ENCODE results near the gene RTP3. TPM values are rescaled to one million over a fixed set of nuclear protein-coding genes. Genes with fewer than 3 reads are reported as not detected.

RTP3 gene
- total and polyA plus RNA-seq, 2 donors (not counting 1 experiment from before 2014, with no cell fraction given), result not detected

- Histone ChIP-seq H3K79me2 (ENCODE audit: control insufficient read depth, insufficient read depth, low read length) (no peaks in the 10 kb centered on the region), H2AFZ (ENCODE audit: insufficient read depth, low read depth, low read length, poor library complexity, severe bottlenecking) (no peak overlapping the region), H3K4me1 (ENCODE audit: control insufficient read depth in 2 of 2, insufficient read depth in 2 of 2, low read length in 2 of 2) (no peaks in the 10 kb centered on the region), H4K20me1 (ENCODE audit: control insufficient read depth, insufficient read depth, low read length, poor library complexity, severe bottlenecking) (no peaks in the 10 kb centered on the region), H3K27ac (ENCODE audit: low read length in 2 of 2) (no peak overlapping the region), H3K27me3 (replicated peaks in 1 of 4; ENCODE audit: control extremely low read depth in 1 of 4, control insufficient read depth in 3 of 4, insufficient read depth in 4 of 4, low read length in 3 of 4) (peaks cover 0 to 5% (median 0%) of the 10 kb centered on the region in 4 experiments), H3K4me3 (ENCODE audit: control extremely low read depth in 1 of 5, extremely low read depth in 1 of 5, insufficient read depth in 1 of 5, low read depth in 2 of 5, low read length in 4 of 5) (no peak overlapping the region), H3K4me2 (replicated peaks; ENCODE audit: low read depth, low read length, poor library complexity, severe bottlenecking) (no peak overlapping the region), H3K9ac (ENCODE audit: low read length) (no peak overlapping the region), H3K9me3 (ENCODE audit: control extremely low read depth in 1 of 3, control insufficient read depth in 2 of 3, insufficient read depth in 1 of 3, low read length in 2 of 3) (peaks cover 0 to 13% (median 0%) of the 10 kb centered on the region in 3 donors), H3K36me3 (replicated peaks in 1 of 2; ENCODE audit: control extremely low read depth in 1 of 2, control insufficient read depth in 1 of 2, extremely low read depth in 1 of 2, insufficient read depth in 2 of 2, low read length in 1 of 2) (no peaks in the 10 kb centered on the region)
- no peak for TF ChIP-seq EZH2 (IDR thresholded peaks at IDR 0.05; ENCODE audit: borderline replicate concordance, insufficient read depth, low read depth, low read length, poor library complexity, severe bottlenecking)
- no peak for TF ChIP-seq CTCF (IDR thresholded peaks at IDR 0.05)
- Mint-ChIP-seq H3K27me3 (peaks cover 3% of the 10 kb centered on the region), H3K9me3 (ENCODE audit: insufficient read depth) (peaks cover 6% of the 10 kb centered on the region), H3K4me3 (no peak overlapping the region), H3K27ac (no peak overlapping the region), H3K4me1 (peaks cover 12% of the 10 kb centered on the region)
- ChIA-PET POLR2A (no interaction called here), CTCF (interaction anchor here (0.8 to 2.1 kb wide), 4 partner anchors 9 to 20 kb away, joined by 3 to 13 read pairs (median 4); partner anchors contain the start of gene RTP3)
- 100% methylated on average over 2 of the region's 4 CpGs for WGBS (ENCODE audit: insufficient coverage)
- intact Hi-C loops (cut with micrococcal nuclease), result no loop called here
- ATAC-seq (ENCODE audit: low read depth) (no peak), DNase-seq (no peak)
These were observed 11.2 kb downstream of the RTP3 start for GRCh38 chr3:46508850-46509591.

- no peak overlapping the region for H3K27ac Mint-ChIP-seq
- Histone ChIP-seq H3K79me2 (ENCODE audit: control insufficient read depth, insufficient read depth, low read length) (no peaks in the 10 kb centered on the region), H3K4me2 (replicated peaks; ENCODE audit: low read depth, low read length, poor library complexity, severe bottlenecking) (no peak overlapping the region), H3K4me1 (ENCODE audit: control insufficient read depth in 2 of 2, insufficient read depth in 2 of 2, low read length in 2 of 2) (no peaks in the 10 kb centered on the region), H3K27ac (ENCODE audit: low read length in 2 of 2) (no peak overlapping the region), H2AFZ (ENCODE audit: insufficient read depth, low read depth, low read length, poor library complexity, severe bottlenecking) (no peak overlapping the region), H3K4me3 (ENCODE audit: control extremely low read depth in 1 of 5, extremely low read depth in 1 of 5, insufficient read depth in 1 of 5, low read depth in 2 of 5, low read length in 4 of 5) (no peak overlapping the region), H3K27me3 (replicated peaks in 1 of 4; ENCODE audit: control extremely low read depth in 1 of 4, control insufficient read depth in 3 of 4, insufficient read depth in 4 of 4, low read length in 3 of 4) (peaks cover 0 to 5% (median 0%) of the 10 kb centered on the region in 4 experiments), H3K9me3 (ENCODE audit: control extremely low read depth in 1 of 3, control insufficient read depth in 2 of 3, insufficient read depth in 1 of 3, low read length in 2 of 3) (peaks cover 0 to 6% (median 0%) of the 10 kb centered on the region in 3 donors), H3K9ac (ENCODE audit: low read length) (no peak overlapping the region), H3K36me3 (replicated peaks in 1 of 2; ENCODE audit: control extremely low read depth in 1 of 2, control insufficient read depth in 1 of 2, extremely low read depth in 1 of 2, insufficient read depth in 2 of 2, low read length in 1 of 2) (no peaks in the 10 kb centered on the region), H4K20me1 (ENCODE audit: control insufficient read depth, insufficient read depth, low read length, poor library complexity, severe bottlenecking) (no peaks in the 10 kb centered on the region)
- H3K27me3 Mint-ChIP-seq, result peaks cover 3% of the 10 kb centered on the region
- DNase-seq (no peak), ATAC-seq (ENCODE audit: low read depth) (no peak)
- CTCF ChIA-PET, result interaction anchor here (0.7 to 2.1 kb wide), 8 partner anchors 9 to 29 kb away, joined by 3 to 13 read pairs (median 3); partner anchors contain the start of gene RTP3
- POLR2A ChIA-PET, result no interaction called here
- peaks cover 6% of the 10 kb centered on the region for H3K9me3 Mint-ChIP-seq (ENCODE audit: insufficient read depth)
- peaks cover 11% of the 10 kb centered on the region for H3K4me1 Mint-ChIP-seq
- H3K4me3 Mint-ChIP-seq, result no peak overlapping the region
- intact Hi-C loops (cut with micrococcal nuclease), result no loop called here
- 77% methylated on average over 3 of the region's 4 CpGs for WGBS (ENCODE audit: insufficient coverage)
- TF ChIP-seq EZH2 (IDR thresholded peaks at IDR 0.05; ENCODE audit: borderline replicate concordance, insufficient read depth, low read depth, low read length, poor library complexity, severe bottlenecking), result no peak
- no peak for TF ChIP-seq CTCF (IDR thresholded peaks at IDR 0.05)
These were observed 11.9 kb downstream of the RTP3 start for GRCh38 chr3:46509661-46510187.

Measured in B cell (primary cell).